ENCODE results near the gene FRMD8.

The FRMD8 gene

DNA sequence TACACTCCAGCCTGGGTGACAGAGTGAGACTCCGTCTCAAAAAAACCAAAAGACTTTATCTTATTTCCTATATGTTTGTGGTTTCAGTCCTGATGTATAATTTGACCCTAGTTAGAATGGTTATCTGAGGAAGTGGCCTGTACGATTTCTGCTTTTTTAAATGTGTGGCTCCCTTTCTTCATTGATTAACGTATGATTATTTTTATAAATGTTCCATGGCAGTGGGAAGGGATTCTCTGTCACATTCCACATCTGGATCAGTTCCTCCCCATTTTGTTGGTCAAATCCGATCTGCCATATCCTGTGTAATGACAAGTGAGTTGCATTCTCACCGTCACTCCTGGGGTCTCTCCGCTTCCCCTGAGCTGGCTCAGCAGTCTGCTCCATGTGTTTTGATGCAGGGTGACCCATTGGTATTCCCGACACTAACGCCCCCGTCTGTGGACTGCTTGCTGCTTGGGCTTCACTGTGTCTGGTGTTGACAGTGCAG is 56.5 kb downstream of the FRMD8 start:
- TF ChIP-seq, protein P1, sequence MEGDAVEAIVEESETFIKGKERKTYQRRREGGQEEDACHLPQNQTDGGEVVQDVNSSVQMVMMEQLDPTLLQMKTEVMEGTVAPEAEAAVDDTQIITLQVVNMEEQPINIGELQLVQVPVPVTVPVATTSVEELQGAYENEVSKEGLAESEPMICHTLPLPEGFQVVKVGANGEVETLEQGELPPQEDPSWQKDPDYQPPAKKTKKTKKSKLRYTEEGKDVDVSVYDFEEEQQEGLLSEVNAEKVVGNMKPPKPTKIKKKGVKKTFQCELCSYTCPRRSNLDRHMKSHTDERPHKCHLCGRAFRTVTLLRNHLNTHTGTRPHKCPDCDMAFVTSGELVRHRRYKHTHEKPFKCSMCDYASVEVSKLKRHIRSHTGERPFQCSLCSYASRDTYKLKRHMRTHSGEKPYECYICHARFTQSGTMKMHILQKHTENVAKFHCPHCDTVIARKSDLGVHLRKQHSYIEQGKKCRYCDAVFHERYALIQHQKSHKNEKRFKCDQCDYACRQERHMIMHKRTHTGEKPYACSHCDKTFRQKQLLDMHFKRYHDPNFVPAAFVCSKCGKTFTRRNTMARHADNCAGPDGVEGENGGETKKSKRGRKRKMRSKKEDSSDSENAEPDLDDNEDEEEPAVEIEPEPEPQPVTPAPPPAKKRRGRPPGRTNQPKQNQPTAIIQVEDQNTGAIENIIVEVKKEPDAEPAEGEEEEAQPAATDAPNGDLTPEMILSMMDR (IDR thresholded peaks at IDR 0.05; ENCODE audit: extremely low read depth, insufficient read depth, missing control alignments), result no peak
- DNase-seq (ENCODE audit: low spot score), result no peak
- in situ Hi-C loops (cut with MboI; ENCODE audit: low pct_unique_long_range_greater_than_20kb, low sequenced_read_pairs, unreplicated experiment), result no loop called here

DNA sequence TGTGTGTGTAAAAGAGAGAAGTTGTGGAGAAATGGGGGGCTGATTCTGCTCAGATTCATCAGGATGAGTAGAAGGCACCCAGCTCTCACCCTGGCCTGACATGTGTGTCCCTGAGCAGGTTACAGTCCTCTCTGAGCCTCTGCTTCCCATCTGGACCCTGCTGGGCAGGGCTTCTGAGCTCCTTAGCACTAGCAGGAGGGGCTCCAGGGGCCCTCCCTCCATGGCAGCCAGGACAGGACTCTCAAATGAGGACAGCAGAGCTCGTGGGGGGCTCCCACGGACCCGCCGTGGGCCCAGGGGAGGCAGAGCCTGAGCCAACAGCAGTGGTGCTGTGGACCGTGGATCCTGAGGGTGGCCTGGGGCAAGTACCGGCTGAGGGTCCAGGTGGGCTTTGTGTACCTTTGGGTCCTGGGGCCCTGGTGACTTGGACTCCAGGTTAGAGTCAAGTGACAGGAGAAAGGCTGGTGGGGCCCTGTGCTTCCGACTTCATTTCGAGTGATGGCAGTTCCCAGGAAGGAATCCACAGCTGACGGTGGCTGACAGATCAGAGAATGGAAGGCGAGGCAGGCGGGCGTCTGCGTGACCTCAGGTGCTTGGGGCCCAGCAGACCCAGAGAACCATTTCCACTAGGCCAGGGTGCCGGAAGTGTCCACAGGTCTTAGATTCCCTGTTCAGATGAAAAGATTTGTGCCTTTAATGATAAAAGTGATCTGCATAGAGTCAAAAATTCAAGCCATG is 58.0 kb downstream of the FRMD8 start:
- DNase-seq (ENCODE audit: low spot score), result no peak
- TF ChIP-seq, protein P1 (IDR thresholded peaks at IDR 0.05; ENCODE audit: extremely low read depth, insufficient read depth, missing control alignments), result no peak
- in situ Hi-C loops (cut with MboI; ENCODE audit: low pct_unique_long_range_greater_than_20kb, low sequenced_read_pairs, unreplicated experiment), result no loop called here

DNA sequence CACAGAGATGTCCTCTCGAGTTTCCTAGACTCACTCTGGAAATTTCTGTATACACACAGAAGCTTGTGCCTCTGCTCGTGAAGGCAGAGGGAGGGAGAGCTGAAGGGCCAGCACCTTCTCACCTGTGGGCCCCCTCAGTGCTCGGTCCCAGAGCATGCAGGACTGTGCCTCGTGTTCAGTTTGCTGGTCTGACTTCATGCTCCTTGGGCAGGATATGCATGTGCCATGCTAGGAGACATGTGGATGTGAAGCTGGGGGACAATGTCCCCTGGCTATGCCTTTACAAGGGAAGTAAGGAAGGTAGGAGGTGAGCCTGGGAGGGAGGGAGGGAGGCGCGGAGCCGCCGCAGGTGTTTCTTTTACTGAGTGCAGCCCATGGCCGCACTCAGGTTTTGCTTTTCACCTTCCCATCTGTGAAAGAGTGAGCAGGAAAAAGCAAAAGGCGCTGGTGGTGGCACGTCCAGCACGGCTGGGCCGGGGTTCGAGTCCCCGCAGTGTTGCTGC is 58.7 kb downstream of the FRMD8 start:
- TF ChIP-seq, protein P1 (IDR thresholded peaks at IDR 0.05; ENCODE audit: extremely low read depth, insufficient read depth, missing control alignments), result no peak
- DNase-seq (ENCODE audit: low spot score), result no peak
- in situ Hi-C loops (cut with MboI; ENCODE audit: low pct_unique_long_range_greater_than_20kb, low sequenced_read_pairs, unreplicated experiment), result no loop called here

DNA sequence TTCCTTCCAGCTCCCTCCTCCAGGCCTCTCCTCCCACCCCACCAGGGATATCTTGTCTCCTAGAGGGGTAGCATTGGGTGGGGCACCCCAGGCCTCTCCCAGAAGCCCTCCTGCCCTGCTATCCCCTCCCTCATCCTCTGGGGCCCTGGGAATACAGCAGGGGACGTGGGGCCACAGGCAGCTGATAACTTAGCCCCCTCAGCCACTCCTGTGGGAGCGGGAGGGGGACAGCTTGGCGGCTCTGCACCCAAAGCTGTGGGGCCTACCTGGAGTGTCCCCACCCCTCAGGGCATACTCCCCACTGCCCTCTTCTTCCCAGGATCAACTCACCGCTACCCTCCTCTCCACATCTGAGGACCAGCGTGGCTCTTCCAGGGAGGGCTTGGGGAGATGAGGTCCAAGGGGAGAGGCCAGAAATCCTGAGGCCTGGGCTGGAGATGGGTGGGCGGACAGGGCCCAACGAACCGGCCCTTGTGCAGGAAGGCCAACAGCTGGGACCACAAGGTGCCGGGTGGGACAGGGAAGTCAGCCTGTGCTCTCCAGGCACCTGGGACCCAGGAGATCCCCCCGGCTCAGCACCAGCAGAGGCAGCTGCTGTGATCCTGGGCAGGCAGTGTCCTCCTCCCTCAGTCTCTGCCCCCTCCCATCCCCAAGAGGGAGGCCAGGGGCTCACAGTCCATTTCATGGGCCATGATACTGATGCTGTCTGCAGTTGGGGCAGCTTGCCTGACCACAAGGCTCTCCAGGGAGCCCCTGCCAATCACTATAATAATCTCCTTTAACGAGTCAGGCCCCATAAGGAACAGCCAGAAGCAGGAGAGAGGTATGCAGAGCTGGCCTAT is 59.4 kb downstream of the FRMD8 start:
- in situ Hi-C loops (cut with MboI; ENCODE audit: low pct_unique_long_range_greater_than_20kb, low sequenced_read_pairs, unreplicated experiment), result no loop called here
- DNase-seq (ENCODE audit: low spot score), result no peak
- TF ChIP-seq, protein P1 (IDR thresholded peaks at IDR 0.05; ENCODE audit: extremely low read depth, insufficient read depth, missing control alignments), result no peak

DNA sequence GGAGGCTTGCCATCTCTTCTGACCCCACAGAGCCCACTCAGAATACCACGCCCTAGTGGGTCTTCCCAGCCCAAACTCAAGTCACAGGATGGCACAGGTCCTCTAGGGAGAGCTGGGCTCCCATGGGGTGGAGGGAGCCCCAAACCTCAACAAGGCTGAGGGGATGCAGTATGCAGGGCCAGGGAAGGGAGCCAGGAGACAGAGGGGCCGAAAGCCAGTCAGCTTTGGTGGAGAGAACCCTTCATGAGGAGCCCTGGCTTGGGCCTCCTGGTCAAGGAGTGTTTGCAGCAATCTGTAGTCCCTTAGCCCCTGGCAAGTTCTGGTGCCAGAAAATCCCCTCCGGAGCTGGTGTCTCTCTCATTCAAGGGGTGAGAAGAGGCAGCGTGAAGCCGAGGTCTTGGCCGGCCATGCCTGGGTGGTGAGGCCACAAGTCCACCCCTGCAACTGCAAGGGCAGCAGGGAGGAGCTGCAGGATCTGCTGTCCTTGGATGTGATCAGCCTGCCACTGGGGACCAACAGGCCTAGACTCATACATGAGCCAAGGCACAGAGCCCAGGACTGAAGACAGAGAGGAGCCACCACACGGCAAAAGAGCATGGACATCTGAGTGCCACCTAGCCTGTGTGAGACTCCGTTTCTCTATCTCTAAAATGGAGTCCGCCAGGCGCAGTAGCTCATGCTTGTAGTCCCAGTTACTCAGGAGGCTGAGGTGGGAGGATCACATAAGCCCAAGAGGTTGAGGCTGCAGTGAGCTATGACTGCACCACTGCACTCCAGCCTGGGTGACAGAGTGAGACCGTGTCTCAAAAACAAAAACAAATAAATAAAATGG is 60.2 kb downstream of the FRMD8 start:
- TF ChIP-seq, protein P1 (IDR thresholded peaks at IDR 0.05; ENCODE audit: extremely low read depth, insufficient read depth, missing control alignments), result no peak
- in situ Hi-C loops (cut with MboI; ENCODE audit: low pct_unique_long_range_greater_than_20kb, low sequenced_read_pairs, unreplicated experiment), result no loop called here
- DNase-seq (ENCODE audit: low spot score), result no peak

DNA sequence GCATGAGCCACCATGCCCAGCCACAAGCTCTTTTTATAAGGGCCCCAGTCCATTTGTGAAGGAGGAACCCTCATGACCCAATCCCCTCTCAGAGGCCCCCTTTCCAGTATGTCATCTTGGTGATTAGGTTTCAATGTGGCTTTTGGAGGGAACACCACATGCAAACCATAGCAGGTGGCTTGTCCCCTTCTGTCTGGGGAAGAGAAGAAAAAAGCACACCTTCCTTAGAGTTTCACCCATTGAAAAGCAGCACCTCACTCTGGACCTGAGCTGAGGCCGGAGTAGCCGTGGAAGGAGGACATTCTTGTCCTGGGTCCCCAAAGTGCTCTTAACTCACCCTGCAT is 61.6 kb downstream of the FRMD8 start:
- TF ChIP-seq, protein P1 (IDR thresholded peaks at IDR 0.05; ENCODE audit: extremely low read depth, insufficient read depth, missing control alignments), result no peak
- in situ Hi-C loops (cut with MboI; ENCODE audit: low pct_unique_long_range_greater_than_20kb, low sequenced_read_pairs, unreplicated experiment), result no loop called here
- no peak for DNase-seq (ENCODE audit: low spot score)

Data from GM13977 (cell line).